Pulmonary artery endothelial cell (primary cell): ENCODE data around the gene KCNK6. TPM values are rescaled to one million over a fixed set of nuclear protein-coding genes. Genes with fewer than 3 reads are reported as not detected.
"Not testable (repeated sequence)": the region's sequence is repeated elsewhere in the genome, so short reads cannot be mapped to it uniquely, and the experiment has no call there.

Source experiments
- DNase-seq: peaks from one replicate; pipeline ENCODE4 v3.0.0-alpha.2; 2011; ENCODE audit warnings: low read depth, low spot score
- total RNA-seq: library from RNA; depleted of rRNA; stranded (reverse); fragments of >200 nt; gene quantifications from 2 replicates; pipeline ENCODE4 v1.2.3, GENCODE V29; 2014

The KCNK6 gene
- total RNA-seq, 1 donor from 2014 or later: 7.0 TPM

GRCh38 chr19:38361633-38362075 is 42.0 kb downstream of the KCNK6 start:
- DNase-seq: peak; percentile 24

- DNase-seq: no peak
These were observed 42.7 kb downstream of the KCNK6 start for GRCh38 chr19:38362076-38362945.

DNA sequence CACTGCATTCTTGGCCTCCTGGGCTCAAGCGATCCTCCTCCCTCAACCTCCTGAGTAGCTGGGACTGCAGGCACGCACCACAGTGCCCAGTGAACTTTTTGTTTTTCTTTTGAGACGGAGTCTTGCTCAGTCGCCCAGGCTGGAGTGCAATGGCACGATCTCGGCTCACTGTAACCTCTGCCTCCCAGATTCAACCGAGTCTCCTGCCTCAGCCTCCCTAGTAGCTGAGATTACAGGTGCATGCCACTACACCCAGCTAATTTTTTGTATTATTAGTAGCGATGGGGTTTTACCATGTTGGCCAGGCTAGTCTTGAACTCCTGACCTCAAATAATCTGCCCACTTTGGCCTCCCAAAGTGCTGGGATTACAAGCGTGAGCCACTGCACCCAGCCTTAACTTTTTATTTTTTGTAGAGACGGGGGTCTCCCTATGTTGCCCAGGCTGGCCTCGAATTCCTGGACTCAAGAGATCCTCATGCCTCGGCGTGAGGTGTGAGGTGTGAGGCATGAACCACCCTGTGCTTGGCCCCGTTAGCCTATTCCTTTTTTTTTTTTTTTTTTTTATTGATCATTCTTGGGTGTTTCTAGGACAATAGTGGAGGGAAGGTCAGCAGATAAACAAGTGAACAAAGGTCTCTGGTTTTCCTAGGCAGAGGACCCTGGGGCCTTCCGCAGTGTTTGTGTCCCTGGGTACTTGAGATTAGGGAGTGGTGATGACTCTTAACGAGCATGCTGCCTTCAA is 43.5 kb downstream of the KCNK6 start:
- DNase-seq: not testable (repeated sequence)

DNA sequence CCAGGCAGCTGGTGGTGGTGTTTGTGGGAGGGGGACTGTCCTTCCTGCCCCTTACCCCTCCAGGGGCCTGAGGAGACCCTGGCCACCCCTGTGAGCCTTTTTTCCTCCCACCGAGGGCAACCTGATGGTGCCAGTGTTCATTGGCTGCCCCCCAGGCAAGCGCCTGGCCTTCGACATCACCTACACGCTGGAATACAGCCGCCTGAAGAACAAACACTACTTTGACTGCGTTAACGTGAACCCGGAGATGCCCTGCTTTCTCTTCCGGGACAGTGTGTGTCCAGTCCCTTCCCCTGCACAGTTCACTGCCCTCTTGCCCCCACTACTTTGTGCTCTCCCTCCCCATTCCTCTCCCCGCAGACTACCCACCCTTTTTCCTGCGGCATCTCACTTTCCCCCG is 47.4 kb downstream of the KCNK6 start:
- DNase-seq: no peak

- no peak for DNase-seq
These were observed 49.9 kb downstream of the KCNK6 start for GRCh38 chr19:38369584-38369983.

GRCh38 chr19:38370299-38370698 is 50.7 kb downstream of the KCNK6 start:
- no peak for DNase-seq

DNA sequence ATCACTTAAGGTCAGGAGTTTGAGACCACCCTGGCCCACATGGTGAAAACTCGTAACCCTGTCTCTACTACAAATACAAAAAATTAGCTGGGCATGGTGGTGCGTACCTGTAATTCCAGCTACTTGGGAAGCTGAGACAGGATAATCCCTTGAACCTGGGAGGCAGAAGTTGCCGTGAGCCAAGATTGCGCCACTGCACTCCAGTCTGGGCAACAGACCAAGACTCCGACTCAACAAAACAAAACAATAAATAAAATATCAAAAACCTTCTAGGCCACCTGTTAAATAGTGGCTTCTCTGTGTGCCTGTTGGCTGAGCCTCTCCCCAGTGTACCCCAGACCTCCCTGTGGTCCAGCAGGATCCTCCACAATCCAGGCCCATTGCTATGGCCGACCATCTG is 51.4 kb downstream of the KCNK6 start:
- DNase-seq: no peak

- DNase-seq: no peak
These were observed 54.3 kb downstream of the KCNK6 start for GRCh38 chr19:38373907-38374331.

- peak; percentile 96 for DNase-seq
These were observed 54.9 kb downstream of the KCNK6 start, which contains the start of gene PSMD8 for GRCh38 chr19:38374332-38375097. PSMD8 (plus strand) TSS chr19:38374571; CDS start chr19:38374602, 31 bp downstream.

GRCh38 chr19:38375098-38375493 is 55.5 kb downstream of the KCNK6 start:
- no peak for DNase-seq

- DNase-seq: no peak
These were observed 56.1 kb downstream of the KCNK6 start for GRCh38 chr19:38375748-38376147.

DNA sequence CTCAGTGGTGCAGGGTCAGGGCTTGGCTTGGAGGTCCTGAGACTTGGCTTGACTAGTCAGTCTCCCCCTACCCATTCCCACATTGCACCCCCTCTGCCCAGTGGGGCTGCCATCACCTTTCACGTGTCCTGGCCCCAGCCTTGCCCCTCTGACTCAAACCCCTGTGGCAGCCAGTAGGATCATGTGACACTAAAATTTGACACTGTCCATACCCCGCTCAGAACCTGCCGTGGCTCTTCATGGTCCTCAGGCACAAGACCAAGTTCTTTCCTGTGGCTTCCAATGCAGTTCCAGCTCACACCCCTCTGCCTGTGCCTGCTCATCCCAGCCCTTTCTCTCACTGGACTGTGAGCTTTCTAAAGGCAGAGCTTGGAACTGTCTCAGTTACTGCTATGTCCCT is 56.9 kb downstream of the KCNK6 start:
- DNase-seq: no peak

- DNase-seq: no peak
These were observed 57.4 kb downstream of the KCNK6 start for GRCh38 chr19:38377052-38377451.

DNA sequence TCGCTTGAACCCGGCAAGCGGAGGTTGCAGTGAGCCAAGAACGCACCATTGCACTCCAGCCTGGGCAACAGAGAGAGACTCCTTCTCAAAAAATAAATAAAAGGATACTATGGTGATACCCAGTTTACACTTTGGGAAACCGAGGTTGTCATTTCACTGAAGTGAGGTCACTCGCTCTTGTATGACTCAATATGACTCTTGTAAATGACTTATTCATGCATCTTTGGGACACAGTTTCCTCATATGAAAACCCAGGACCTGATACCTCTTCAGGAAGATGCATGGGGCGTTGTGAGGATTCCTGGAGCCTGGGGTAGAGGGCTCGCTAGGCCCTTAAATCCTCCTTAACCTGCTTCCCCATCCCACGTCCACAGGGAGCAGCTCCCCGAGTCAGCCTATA is 59.2 kb downstream of the KCNK6 start:
- DNase-seq: no peak

DNA sequence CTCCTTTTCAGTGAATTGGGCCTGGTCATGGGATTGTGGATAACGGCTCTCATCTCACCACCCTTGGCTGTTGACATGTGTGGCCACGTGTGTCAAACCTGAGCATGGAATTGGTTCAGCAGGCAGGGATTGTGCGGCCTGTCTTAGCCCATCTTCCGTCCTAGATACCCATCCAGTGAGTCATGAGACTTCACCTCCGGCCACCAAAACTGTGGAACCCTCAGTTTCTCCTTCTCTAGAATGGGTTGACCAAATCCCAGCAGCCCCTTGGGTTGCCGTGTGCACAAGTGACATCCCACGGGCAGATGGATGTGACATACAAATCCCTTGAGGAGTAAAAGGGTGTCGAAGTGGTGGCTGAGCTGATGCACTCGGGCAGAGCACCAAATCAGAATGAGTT is 61.5 kb downstream of the KCNK6 start:
- no peak for DNase-seq

Other genes with a start within 250 kb of the KCNK6 start
- 1.3 and 1.8 TPM in 2 replicates for gene DPF1, start 95.6 kb upstream of the KCNK6 start, total RNA-seq
- gene PPP1R14A, start 63.5 kb upstream of the KCNK6 start, total RNA-seq: 0.66 and 3.0 TPM in 2 replicates
- 5.9 and 12.6 TPM in 2 replicates for gene SPINT2, start 55.3 kb upstream of the KCNK6 start, total RNA-seq
- 27.9 and 33.4 TPM in 2 replicates for gene C19orf33, start 15.6 kb upstream of the KCNK6 start, total RNA-seq
- 78.7 and 98.5 TPM in 2 replicates for gene YIF1B, start 3.9 kb upstream of the KCNK6 start, total RNA-seq
- gene CATSPERG, start 16.0 kb downstream of the KCNK6 start, total RNA-seq: 0.73 and 2.3 TPM in 2 replicates
- gene PSMD8, start 54.7 kb downstream of the KCNK6 start, total RNA-seq: 316 and 323 TPM in 2 replicates
- 0.33 and 0.35 TPM in 2 replicates for gene GGN, start 68.2 kb downstream of the KCNK6 start, total RNA-seq
- gene SPRED3, start 68.9 kb downstream of the KCNK6 start, total RNA-seq: 3.4 and 3.6 TPM in 2 replicates
- gene FAM98C, start 83.2 kb downstream of the KCNK6 start, total RNA-seq: 7.7 and 8.2 TPM in 2 replicates
- not detected in 2 replicates for gene RASGRP4, start 106.4 kb downstream of the KCNK6 start, total RNA-seq
- 0.26 TPM in 1 of 2 replicates, not detected in the other for gene RYR1, start 113.8 kb downstream of the KCNK6 start, total RNA-seq